PFSK-1 (cell line): ENCODE results near the gene NFE2.

ENCODE experiments used
- FOXP2 ChIP-seq: optimal IDR thresholded peaks from 2 replicates; pipeline ENCODE3; 2011; ENCODE audit warnings: borderline replicate concordance, control low read depth, inconsistent platforms; ENCODE audit not compliant: insufficient read depth; ENCODE audit errors: extremely low read length, extremely low read depth
- POLR2AphosphoS5 ChIP-seq: IDR thresholded peaks from 2 replicates; pipeline ENCODE4 v1.6.1; 2012; ENCODE audit warnings: low read depth, mild to moderate bottlenecking, control low read depth, low read length, moderate library complexity
- REST ChIP-seq, 2 experiments: IDR thresholded peaks; 2 replicates each; pipeline versions ENCODE4 v1.6.1 to v1.8.0; 2011 to 2012; ENCODE audit warnings: low read depth in 2 of 2, low read length in 2 of 2, control low read depth in 1 of 2, inconsistent platforms in 1 of 2, mild to moderate bottlenecking in 1 of 2, moderate library complexity in 1 of 2; ENCODE audit not compliant: insufficient read depth in 1 of 2
- SIN3A ChIP-seq: IDR thresholded peaks from 2 replicates; pipeline ENCODE4 v1.6.1; 2012; ENCODE audit warnings: mild to moderate bottlenecking, low read length, moderate library complexity, borderline replicate concordance; ENCODE audit not compliant: insufficient read depth
- TAF1 ChIP-seq: IDR thresholded peaks from 2 replicates; pipeline ENCODE4 v1.6.1; 2012; ENCODE audit warnings: low read length, control low read depth, borderline replicate concordance; ENCODE audit not compliant: insufficient read depth

The NFE2 gene

DNA sequence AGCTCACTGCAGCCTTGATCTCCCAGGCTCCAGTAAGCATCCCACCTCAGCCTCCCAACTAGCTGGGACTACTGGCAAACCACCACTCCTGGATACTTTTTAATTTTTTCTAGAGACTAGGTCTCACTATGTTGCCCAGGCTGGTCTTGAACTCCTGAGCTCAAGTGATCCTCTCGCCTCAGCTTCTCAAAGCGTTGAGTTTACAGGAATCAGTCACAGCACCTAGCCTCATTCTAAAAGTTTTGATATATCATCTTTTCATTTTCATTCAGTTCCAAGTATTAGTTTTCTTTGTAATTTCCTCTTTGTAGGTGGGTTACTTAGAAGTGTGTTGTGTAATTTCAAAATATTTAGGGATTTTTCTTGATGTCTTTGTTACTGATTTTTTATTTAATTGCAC is 30.5 kb downstream of the NFE2 start:
- no peak for TF ChIP-seq SIN3A
- no peak for TF ChIP-seq TAF1
- TF ChIP-seq FOXP2: no peak
- TF ChIP-seq POLR2AphosphoS5: no peak
- no peak for TF ChIP-seq REST (IDR thresholded peaks at IDR 0.05; ENCODE audit: insufficient read depth in 1 of 2, low read depth in 2 of 2, low read length in 2 of 2)

DNA sequence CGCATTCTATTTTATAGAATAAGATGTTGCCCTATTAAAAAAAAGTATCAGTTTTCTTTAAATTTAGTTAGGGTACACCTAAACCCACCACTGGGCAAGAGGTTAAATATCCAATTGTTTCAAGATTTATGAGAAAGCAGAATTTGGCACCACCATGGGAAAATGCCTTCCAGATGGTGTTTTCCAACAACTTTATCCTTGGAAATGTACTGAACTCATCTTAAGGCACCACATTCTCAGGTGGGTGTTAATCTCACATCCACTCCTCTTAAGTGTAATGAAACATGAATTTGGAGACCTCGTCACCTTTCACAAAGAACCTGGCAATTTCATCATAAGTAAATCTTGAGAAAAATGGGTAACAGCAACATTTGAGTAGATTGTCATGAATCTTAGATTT is 34.0 kb downstream of the NFE2 start:
- TF ChIP-seq REST (IDR thresholded peaks at IDR 0.05; ENCODE audit: insufficient read depth in 1 of 2, low read depth in 2 of 2, low read length in 2 of 2) (no peak), SIN3A (no peak), FOXP2 (no peak)

DNA sequence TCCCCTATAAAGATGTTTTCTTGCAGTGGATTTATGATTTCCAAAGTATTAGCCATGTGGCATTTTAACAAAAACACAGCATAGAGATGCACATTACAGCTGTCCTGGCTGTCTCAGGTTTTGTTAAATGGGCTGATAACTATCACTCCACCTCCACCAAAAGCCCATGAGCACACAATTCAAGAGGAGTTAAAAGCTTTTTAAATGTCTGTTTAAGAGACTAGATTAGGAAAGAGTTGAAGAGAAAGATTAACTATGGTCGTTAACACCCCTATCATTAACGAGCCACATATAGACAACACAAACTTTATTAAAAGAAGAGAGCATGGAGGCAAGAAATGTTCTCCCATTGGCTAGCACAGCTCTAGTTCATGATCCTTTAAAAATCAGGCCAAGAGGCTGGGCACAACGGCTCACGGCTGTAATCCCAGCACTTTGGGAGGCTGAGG is 35.4 kb downstream of the NFE2 start:
- TF ChIP-seq SIN3A (no peak), REST (IDR thresholded peaks at IDR 0.05; ENCODE audit: insufficient read depth in 1 of 2, low read depth in 2 of 2, low read length in 2 of 2) (no peak), POLR2AphosphoS5 (no peak), FOXP2 (no peak), TAF1 (no peak)

- TF ChIP-seq TAF1 (no peak), POLR2AphosphoS5 (no peak), FOXP2 (no peak), REST (IDR thresholded peaks at IDR 0.05; ENCODE audit: insufficient read depth in 1 of 2, low read depth in 2 of 2, low read length in 2 of 2) (no peak), SIN3A (no peak)
Measured at GRCh38 chr12:54262403-54262925, 38.4 kb downstream of the NFE2 start.
